ENCODE results near the gene JCHAIN.

DNA sequence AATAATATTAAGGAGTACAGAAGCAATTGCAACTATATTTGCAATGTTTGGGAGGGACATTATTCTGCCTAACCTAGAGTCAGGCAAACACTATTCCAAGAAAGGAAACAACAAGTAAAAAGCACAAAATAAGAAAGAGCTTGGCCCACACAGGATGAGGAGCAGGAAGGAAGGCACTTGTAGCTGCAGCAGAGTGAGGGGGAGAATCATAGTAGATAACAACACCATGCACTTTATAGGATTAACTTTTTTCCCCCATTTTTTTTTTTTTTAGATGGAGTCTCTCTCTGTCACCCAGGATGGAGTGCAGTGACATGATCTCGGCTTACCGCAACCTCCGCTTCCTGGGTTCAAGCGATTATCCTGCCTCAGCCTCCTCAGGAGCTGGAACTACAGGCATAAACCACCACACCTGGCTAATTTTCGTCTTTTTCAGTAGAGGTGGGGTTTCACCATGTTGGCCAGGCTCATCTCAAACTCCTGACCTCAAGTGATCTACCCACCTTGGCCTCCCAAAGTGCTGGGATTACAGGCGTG, 10.3 kb upstream of the JCHAIN start:
- TF ChIP-seq, protein P1, sequence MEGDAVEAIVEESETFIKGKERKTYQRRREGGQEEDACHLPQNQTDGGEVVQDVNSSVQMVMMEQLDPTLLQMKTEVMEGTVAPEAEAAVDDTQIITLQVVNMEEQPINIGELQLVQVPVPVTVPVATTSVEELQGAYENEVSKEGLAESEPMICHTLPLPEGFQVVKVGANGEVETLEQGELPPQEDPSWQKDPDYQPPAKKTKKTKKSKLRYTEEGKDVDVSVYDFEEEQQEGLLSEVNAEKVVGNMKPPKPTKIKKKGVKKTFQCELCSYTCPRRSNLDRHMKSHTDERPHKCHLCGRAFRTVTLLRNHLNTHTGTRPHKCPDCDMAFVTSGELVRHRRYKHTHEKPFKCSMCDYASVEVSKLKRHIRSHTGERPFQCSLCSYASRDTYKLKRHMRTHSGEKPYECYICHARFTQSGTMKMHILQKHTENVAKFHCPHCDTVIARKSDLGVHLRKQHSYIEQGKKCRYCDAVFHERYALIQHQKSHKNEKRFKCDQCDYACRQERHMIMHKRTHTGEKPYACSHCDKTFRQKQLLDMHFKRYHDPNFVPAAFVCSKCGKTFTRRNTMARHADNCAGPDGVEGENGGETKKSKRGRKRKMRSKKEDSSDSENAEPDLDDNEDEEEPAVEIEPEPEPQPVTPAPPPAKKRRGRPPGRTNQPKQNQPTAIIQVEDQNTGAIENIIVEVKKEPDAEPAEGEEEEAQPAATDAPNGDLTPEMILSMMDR (IDR thresholded peaks at IDR 0.05), result no peak
- TF ChIP-seq SREBF2 (IDR thresholded peaks at IDR 0.05) (no peak), POLR2AphosphoS2 (conservative IDR thresholded peaks at IDR 0.05; ENCODE audit: low read length) (no peak), JUN (IDR thresholded peaks at IDR 0.05) (no peak), RAD21 (conservative IDR thresholded peaks at IDR 0.05 in 1 of 2, IDR thresholded peaks at IDR 0.05 in 1 of 2) (no peak), RCOR1 (IDR thresholded peaks at IDR 0.05; ENCODE audit: low read depth, low read length) (no peak), POLR2A (IDR thresholded peaks at IDR 0.05; ENCODE audit: low read length) (no peak)
- TF ChIP-seq, protein P2, sequence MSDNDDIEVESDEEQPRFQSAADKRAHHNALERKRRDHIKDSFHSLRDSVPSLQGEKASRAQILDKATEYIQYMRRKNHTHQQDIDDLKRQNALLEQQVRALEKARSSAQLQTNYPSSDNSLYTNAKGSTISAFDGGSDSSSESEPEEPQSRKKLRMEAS (IDR thresholded peaks at IDR 0.05), result no peak

Measured in A549 (cell line).